SK-N-SH (cell line): ENCODE measurements around the gene ZNF69. TPM values are rescaled to one million over a fixed set of nuclear protein-coding genes. Genes with fewer than 3 reads are reported as not detected.

Source experiments
- polyA plus RNA-seq, 3 experiments: library from polyadenylated mRNA; depleted of rRNA; stranded (reverse); fragments of >200 nt; gene quantifications; 2 replicates each; pipeline ENCODE4 v1.2.3, GENCODE V29; 2012

The ZNF69 gene
- polyA plus RNA-seq, 1 of the 3 experiments (the other 2 are of a cell fraction): 0.58 TPM

Other genes starting within 250 kb of the ZNF69 start
- gene ZNF823, start 148.8 kb upstream of the ZNF69 start, polyA plus RNA-seq (2012; rRNA removed): 1.5 and 2.2 TPM in 2 replicates
- gene ZNF441, start 120.8 kb upstream of the ZNF69 start, polyA plus RNA-seq (2012; rRNA removed): 3.2 and 5.5 TPM in 2 replicates
- 0.77 and 1.6 TPM in 2 replicates for gene ZNF491, start 89.3 kb upstream of the ZNF69 start, polyA plus RNA-seq (2012; rRNA removed)
- gene ZNF440, start 73.5 kb upstream of the ZNF69 start, polyA plus RNA-seq (2012; rRNA removed): 2.0 and 2.5 TPM in 2 replicates
- 1.7 and 2.1 TPM in 2 replicates for gene ZNF439, start 39.1 kb upstream of the ZNF69 start, polyA plus RNA-seq (2012; rRNA removed)
- 3.5 and 4.4 TPM in 2 replicates for gene ZNF700, start 37.3 kb downstream of the ZNF69 start, polyA plus RNA-seq (2012; rRNA removed)
- 0.55 and 0.72 TPM in 2 replicates for gene ZNF763, start 77.3 kb downstream of the ZNF69 start, polyA plus RNA-seq (2012; rRNA removed)
- gene ZNF433, start 147.9 kb downstream of the ZNF69 start, polyA plus RNA-seq (2012; rRNA removed): 1.9 and 2.1 TPM in 2 replicates
- gene ZNF878, start 165.2 kb downstream of the ZNF69 start, polyA plus RNA-seq (2012; rRNA removed): 0.05 TPM in 1 of 2 replicates, not detected in the other
- 0.28 and 0.31 TPM in 2 replicates for gene ZNF844, start 176.9 kb downstream of the ZNF69 start, polyA plus RNA-seq (2012; rRNA removed)